ENCODE data around the gene CPED1.

DNA sequence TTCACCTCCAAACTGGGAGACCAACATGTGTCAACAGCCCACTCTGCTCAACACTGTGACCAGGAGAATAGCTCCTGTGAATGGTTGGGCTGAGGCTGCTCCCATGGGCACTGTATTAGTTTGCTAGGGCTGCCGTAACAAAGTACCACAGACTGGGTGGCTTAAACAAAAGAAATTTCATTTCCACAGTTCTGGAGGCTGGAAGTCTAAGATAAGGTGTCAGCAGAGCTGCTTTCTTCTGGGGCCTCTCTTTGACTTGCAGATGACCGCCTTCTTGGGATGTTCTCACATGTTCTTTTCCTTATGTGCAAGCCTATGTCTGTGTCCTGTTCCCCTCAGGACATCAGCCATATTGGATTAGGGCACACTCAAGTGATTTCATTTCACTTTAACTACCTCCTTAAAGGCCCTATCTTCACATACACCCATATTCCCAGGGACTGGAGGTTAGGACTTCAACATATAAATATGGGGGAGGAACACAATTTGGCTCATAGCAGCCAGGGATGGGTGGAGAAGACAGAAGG, 90.3 kb downstream of the CPED1 start:
- TF ChIP-seq, protein P1, sequence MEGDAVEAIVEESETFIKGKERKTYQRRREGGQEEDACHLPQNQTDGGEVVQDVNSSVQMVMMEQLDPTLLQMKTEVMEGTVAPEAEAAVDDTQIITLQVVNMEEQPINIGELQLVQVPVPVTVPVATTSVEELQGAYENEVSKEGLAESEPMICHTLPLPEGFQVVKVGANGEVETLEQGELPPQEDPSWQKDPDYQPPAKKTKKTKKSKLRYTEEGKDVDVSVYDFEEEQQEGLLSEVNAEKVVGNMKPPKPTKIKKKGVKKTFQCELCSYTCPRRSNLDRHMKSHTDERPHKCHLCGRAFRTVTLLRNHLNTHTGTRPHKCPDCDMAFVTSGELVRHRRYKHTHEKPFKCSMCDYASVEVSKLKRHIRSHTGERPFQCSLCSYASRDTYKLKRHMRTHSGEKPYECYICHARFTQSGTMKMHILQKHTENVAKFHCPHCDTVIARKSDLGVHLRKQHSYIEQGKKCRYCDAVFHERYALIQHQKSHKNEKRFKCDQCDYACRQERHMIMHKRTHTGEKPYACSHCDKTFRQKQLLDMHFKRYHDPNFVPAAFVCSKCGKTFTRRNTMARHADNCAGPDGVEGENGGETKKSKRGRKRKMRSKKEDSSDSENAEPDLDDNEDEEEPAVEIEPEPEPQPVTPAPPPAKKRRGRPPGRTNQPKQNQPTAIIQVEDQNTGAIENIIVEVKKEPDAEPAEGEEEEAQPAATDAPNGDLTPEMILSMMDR (IDR thresholded peaks at IDR 0.05): no peak
- TF ChIP-seq ZFX (IDR thresholded peaks at IDR 0.05; ENCODE audit: borderline replicate concordance): no peak

All from 22Rv1 (cell line).